ENCODE measurements around the gene AQP5. TPM values are rescaled to one million over a fixed set of nuclear protein-coding genes. Genes with fewer than 3 reads are reported as not detected.

Gene AQP5
- total RNA-seq, 2 donors from 2014 or later: not detected

DNA sequence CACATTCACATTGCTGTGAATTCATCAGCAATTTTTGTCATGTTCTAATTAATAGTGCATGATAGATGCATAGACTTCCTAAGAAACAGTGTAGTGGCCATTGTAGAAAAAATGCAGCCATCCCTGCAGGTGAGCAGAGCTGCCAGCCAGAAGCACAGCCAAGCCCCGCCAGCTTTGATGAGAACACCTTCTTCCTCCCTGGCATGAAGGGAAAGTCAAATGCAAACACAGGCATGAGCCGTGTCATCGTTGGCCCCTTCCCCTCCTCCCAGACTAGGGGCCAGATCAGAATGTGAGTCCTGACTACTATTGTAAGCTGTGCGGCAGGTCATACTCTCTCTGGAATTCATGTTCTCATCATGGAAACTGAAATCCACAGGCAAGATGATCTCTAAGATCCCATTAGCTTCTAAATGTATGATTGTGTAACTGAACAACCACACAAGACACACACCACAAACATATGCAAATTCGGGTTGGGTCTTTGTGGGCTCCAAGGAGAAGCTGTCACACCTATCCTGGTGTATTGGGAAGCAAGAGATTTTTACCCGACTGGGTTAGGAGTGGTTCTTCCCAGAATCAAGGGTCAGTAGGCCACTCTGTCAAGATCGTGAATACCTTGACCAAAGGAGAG is 14.0 kb upstream of the AQP5 start:
- intact Hi-C loops (cut with DNase I, micrococcal nuclease): loop anchor here in 1 of 2 donors (5.0 kb wide), 1 partner anchor 80 kb away; no protein-coding TSS in a partner anchor
- peak in 1 of 2 donors; percentile 23 for DNase-seq
- no peak for ATAC-seq

DNA sequence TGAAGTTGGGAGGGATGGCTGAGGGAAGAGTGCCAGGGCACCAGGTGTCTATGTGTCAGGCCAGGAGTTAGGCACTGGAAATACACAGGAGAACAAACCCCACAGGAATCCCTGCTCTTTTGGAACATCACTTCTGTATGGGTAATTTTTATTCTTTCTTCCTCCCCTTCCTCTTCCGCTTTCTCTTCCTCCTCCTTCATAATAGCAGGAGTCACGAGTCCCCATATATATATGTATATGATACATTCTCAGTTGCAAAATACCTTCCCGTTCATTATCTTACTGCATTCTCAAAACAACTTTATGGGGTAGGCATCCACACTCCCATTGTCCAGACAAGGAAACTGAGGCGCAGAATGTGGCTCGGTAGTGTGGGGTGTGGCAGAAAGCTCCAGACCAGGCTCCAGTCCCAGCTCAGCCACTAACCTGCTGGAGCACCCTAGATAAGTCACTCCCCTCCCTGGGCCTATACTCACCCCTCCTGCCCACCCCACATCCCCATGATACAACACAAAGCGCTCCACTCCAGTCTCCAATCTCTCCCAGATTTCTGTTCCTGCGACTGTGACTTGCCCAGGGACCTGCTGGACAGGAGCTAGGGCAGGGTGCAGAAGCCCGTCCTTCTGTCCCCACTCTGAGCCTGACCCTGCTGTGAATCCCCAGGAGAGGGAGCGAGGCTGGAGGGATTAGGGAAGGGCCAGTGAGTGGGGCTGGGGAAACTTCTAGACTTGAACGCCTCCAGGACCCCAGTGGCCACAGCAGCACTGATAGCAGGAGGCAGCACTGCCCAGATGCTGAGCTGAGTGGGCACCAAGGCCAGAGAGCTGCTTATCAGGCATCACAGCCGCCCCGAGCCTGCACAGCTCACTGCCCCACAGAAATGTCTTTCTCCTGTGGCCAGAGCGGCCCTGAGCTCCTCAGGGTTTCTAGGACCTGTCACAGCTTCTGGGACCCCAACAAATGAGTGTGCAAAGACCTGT is 12.5 kb upstream of the AQP5 start:
- intact Hi-C loops (cut with DNase I, micrococcal nuclease): loop anchor here in 1 of 2 donors (5.0 kb wide), 1 partner anchor 82 kb away; no protein-coding TSS in a partner anchor
- ATAC-seq (no peak), DNase-seq (peak in 1 of 2 donors; percentile 23)

DNA sequence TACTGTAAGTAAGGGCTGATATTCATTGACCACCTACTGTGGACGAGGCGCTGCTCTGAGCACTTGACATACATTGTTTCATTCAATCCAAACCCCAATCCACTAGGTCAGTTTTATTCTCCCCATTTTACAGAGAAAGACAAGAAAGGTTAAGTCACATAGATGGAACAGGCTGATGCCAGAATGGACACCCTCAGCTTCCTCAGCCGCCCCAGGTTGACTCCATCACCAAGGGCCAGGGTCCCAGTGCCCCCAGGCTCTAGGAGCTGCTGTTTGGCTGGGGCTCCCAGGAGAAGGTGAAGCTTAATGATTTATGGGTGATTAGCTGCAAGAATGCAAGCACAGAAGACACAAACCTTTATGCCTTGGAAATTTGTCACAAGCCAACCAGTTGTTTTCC is 11.8 kb upstream of the AQP5 start:
- intact Hi-C loops (cut with DNase I, micrococcal nuclease): loop anchor here in 1 of 2 donors (5.0 kb wide), 1 partner anchor 83 kb away; no protein-coding TSS in a partner anchor
- ATAC-seq (no peak), DNase-seq (peak in 1 of 2 donors; percentile 12)

DNA sequence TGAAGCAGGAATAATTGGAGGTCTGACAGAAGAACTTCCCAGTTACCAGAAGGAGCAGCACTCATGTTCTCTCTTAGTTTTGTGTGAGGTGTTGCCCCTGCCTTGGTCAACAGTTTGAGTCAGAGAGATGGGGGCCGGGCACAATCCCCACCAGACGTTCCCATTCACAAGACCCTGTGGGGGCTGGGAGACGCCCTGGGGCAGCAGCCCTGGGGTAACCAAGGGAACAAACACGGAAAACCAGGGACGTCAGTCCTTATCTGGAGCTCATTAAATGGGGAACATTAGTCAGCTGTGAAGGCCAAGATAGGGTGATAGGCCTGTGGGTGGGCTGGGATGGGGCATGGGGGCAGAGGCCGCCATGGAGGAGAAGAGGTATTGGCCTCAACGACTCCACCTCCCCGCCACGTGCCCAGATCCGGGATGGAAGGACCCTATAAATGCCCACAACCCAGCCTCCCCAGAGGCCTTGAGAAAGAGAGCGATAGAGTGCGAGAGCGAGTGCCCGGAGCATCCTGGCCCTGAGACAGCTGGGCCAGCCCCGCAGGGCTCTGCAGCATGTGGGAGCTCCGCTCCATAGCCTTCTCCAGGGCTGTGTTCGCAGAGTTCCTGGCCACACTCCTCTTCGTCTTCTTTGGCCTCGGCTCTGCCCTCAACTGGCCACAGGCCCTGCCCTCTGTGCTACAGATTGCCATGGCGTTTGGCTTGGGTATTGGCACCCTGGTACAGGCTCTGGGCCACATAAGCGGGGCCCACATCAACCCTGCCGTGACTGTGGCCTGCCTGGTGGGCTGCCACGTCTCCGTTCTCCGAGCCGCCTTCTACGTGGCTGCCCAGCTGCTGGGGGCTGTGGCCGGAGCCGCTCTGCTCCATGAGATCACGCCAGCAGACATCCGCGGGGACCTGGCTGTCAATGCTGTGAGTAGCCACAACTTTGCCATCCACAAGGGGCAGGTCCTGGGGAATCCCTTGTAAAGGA is 11.1 kb upstream of the AQP5 start, which contains the start of gene AQP2:
AQP2 (plus strand) TSS at position 465 of the 979 bp plus-strand sequence; CDS start at position 559, 94 bp downstream.
- peak in 1 of 2 donors; percentile 18 for DNase-seq
- no peak for ATAC-seq
- intact Hi-C loops (cut with DNase I, micrococcal nuclease): no loop called here

DNA sequence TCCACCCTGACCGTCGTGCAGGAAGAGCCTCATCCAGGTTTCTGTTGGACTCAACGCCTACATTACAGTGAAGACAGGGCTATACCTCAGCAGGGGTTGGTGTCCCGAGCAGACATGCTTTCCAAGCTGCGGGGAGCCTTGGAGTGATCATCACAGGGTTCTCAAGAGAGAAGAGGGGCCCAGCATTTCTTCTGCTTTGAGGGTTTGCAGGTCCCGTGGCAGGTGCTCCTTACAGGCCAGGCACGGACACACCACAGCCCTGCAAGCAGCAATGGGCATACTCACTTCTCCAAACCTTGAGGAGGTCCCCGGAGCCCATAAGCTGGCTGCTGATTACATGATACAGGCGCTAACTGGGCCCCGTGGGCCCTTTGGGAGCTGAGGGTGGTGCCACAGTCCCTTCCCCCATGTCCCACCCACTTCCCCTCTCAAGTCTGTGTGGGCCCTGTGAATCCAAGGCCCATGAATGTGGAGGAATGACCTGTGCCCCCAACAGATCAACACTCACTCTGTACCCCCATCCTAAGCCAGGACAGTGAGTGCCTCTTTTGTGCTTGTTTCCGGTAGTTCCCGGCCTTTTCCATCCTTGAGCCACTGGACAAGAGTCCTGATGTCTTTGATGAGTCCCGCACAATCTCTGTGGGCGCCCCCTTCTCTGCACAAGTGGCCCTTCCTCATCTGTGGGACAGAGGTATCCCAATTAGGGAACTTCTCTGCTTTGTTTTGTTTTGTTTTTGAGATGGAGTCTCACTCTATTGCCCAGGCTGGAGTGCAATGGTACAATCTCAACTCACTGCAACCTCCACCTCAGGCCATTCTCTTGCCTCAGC is 10.0 kb upstream of the AQP5 start:
- peak in 1 of 2 donors; percentile 12 for DNase-seq
- no peak for ATAC-seq
- intact Hi-C loops (cut with DNase I, micrococcal nuclease): no loop called here

DNA sequence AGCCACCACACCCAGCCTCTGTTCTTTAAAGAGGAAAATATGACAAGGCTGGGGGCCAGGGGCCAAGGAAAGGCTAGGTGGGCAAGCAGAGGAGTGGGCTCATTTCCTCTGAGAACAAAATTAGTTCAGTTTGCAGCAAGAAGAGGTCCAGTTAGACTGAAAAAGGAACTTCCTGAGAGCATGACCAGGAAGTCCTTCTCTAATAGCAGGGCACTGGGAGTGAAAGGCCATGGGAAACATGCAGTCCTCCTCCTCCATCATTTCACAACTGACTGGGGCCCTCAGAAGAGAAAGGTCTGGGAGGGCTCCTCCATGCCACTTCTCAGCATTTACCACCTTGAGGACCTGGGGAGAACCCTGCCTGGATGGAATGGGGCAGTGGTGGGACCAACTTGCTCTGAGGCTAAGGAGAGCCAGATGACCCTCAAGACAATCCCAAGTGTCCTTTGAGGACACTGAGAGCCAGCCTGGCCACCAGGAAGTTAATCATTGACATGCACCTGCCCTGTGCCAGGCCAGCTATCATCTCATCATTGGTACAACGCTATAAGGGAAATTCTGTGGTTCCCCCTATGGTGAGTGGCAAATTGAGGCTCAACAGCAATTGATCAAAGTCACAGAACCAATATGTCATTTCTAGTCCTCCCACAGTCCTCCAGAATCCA is 9.1 kb upstream of the AQP5 start:
- intact Hi-C loops (cut with DNase I, micrococcal nuclease): no loop called here
- peak in 1 of 2 donors; percentile 9 for DNase-seq

DNA sequence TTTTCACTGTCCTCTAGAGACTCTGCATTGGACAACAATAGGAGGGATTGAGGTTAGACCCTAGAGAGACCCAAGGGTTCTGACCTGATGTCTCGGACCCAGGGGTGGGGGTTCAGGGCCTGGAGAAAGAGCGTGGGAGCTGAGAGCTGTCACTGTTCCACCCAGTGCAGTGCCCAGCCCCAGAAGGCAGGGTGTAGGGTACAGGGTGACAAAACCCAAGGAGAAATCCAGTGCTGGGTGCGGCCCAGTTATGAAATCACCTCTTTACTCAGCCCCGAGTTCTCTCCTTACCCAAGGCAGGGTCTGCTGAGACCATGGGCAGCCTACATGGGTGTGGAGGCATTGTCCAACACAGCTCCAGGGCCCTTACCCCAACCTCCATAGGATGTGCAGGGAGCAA is 8.5 kb upstream of the AQP5 start:
- no peak for DNase-seq
- ATAC-seq: peak; percentile 13
- intact Hi-C loops (cut with DNase I, micrococcal nuclease): no loop called here

More for the DNA sequence above, 9.1 kb upstream of the AQP5 start:
- ATAC-seq: peak; percentile 58

DNA sequence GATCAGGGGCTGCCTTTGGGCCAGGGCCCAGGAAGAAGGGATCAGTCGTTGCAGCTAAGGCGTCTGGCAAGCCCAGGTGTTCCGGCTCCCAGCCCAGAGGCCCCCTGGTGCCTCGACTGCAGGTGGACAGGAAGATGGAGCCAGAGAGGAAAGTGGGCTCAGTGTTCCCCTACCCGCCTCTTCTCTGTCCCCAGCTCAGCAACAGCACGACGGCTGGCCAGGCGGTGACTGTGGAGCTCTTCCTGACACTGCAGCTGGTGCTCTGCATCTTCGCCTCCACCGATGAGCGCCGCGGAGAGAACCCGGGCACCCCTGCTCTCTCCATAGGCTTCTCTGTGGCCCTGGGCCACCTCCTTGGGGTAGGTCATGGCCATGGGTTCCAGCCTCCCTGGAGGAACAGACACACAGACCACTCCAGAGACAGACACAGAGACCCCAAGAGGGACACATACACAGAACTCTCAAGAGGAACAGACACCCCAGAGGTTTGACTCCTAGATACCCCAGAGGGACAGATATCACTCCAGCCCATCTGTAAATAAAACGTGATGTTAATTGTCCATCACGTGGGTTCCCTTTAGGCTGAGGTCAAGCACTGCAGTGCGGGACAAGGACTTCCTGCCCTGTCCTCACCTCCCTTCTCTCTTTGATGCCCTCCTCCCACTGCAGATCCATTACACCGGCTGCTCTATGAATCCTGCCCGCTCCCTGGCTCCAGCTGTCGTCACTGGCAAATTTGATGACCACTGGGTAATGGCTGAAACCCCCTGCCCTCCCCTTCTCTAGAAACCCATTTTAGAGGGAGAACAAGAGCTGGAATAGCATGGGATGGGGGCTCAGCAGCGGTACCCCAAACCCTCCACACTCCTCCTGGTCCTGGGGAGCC is 7.5 kb upstream of the AQP5 start:
- ATAC-seq: no peak
- intact Hi-C loops (cut with DNase I, micrococcal nuclease): no loop called here
- no peak for DNase-seq

DNA sequence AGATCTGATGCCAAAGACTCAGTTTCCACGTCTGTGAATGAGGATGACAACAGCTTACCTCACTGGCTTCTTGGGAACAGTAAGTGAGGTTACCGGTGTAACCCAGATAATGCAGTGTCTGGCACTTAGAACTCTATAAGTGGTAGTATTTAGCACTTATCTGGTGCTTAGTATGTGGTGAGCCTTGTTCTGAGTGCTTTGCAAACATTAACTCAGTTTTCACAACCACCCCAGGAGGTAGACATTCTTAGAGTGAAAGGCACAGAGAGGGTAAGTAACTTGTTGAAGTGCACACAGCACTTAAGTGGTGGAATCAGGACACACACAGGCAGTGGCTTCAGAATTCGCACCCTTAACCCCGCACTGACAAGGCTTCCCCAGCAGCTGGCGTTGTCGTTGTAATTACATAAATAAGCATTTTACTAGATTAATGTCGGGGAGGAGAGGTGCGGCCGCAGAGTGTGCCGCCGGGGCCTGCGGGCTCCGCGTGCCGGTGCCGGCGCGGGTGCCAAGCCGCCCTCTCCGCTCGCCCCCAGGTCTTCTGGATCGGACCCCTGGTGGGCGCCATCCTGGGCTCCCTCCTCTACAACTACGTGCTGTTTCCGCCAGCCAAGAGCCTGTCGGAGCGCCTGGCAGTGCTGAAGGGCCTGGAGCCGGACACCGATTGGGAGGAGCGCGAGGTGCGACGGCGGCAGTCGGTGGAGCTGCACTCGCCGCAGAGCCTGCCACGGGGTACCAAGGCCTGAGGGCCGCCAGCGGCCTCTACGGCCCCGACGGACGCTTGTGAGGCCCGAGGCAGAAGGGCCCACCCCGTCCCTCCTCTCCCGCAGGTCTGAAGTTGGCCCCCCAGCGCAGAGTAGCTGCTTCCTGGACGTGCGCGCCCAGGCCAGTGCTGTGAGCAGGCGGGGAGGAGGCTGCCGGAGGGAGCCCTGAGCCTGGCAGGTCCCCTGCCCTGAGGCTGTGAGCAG is 6.5 kb upstream of the AQP5 start:
- no peak for DNase-seq
- no peak for ATAC-seq

DNA sequence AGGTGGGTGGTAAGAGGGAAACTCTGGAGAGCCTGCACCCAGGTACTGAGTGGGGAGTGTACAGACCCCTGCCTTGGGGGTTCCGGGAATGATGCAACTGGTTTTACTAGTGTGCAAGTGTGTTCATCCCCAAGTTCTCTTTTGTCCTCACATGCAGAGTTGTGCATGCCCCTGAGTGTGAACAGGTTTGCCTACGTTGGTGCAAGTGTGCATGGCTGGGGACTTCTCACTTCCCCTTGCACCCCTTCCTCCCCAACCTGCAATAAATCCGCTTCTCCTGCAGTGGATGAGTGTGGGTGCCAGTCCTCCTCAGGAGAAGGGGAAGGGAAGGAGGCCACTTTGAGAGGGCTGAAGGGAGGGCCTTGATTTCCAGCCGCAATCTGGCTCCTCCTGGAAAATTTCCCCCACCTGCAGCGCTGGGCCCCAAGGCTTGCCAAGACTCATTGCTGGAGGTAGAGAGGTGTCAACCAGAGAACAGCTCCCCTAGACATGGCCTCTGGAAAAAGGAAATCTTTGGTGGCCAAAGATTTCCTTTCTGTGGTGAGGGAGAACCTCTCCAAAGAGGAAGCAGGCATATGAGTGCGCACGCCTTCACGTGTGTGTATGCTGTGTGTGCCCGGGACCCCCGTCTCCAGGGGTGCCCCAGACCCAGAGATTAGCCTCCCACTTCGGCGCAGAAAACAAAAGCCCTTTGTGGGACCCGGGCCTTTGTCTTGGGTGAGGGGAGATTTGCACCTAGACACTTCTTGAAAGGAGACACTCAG is 5.6 kb upstream of the AQP5 start:
- intact Hi-C loops (cut with DNase I, micrococcal nuclease): no loop called here
- no peak for DNase-seq

More for the DNA sequence above, 6.5 kb upstream of the AQP5 start:
- intact Hi-C loops (cut with DNase I, micrococcal nuclease): no loop called here

DNA sequence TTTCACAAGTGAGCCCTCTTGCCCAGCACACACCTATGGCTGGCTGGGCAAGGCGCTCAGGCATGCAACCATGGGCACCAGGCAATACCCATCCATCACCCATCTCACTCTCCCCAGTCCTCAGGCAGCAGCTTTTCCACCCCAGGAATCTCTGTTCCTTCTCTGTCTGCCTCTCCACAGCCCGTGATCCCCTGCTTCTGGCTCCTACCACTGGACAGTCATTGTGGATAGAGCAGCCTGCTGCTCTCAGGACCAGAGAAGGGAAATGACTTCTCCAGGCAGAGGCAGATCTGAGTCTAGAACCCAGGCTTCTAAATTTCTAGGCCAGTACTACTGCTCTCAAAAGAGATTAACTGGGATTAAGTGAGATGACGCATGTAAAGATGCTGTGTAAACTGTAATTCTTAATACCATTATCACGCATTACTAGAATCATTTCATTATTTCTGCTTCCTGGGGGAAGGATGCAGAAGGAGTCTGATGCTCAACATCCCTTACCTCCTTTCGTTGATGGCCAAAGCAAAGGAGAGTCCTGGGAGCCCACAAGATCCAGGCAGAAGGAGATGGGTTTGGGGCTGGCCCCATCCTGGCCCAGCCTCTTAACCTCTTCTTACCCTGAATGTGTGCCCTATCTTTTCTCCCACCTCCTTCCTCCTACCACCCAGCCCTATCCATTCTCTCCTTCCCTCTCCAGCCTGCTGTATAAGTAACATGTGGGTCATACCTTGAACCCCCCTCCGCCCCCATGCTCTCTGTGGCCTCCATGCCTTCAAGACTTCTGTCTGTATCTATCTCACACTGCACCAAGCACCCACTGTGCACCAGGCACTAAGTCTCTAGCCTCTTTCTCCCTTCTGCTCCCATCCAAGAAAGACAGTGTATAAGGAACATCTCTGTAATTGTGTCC is 4.8 kb upstream of the AQP5 start:
- intact Hi-C loops (cut with DNase I, micrococcal nuclease): no loop called here
- ATAC-seq: no peak
- DNase-seq: no peak

More for the DNA sequence above, 5.6 kb upstream of the AQP5 start:
- no peak for ATAC-seq

DNA sequence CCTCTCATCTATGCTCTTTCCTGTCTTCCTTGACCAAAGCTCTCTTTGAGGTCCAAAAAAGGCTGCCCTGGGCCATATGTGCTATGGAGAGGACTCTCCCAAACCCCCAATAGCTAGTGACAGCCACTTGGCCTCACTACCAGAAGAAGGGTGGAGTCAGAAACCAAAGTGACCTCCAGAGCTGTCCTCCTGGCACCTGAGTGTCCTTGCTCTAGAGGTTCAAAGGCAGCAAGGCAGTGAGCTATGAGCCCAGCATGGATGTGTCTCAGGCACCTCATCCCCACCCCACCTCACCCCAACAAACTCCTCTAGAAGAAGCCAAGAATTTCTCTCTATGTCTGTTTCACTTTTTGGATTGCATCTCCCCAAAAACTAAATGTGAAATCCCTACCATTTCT is 4.1 kb upstream of the AQP5 start:
- intact Hi-C loops (cut with DNase I, micrococcal nuclease): no loop called here

More for the DNA sequence above, 4.1 kb upstream of the AQP5 start:
- ATAC-seq: no peak
- no peak for DNase-seq
